Tibial nerve (tissue), 3 donors: ENCODE measurements around the gene NYAP2.

ENCODE experiments used
- POLR2A ChIP-seq, 2 donors: fragments of 450-650 bp; IDR thresholded peaks; one replicate each; pipeline ENCODE4 v1.6.1; 2017; ENCODE audit warnings: antibody characterized with exemption in 2 of 2, mild to moderate bottlenecking in 2 of 2, moderate library complexity in 2 of 2
- TF ChIP-seq, protein P1 (sequence below), 5 experiments: fragments of 200-600 bp in 3 of 5; fragments of 450-650 bp in 2 of 5; sonication (generic) in 3 of 5; IDR thresholded peaks; one replicate each; pipeline ENCODE4 v1.5.1; 2016 to 2019; ENCODE audit warnings: antibody characterized with exemption in 5 of 5, mild to moderate bottlenecking in 3 of 5, moderate library complexity in 2 of 5

DNA sequence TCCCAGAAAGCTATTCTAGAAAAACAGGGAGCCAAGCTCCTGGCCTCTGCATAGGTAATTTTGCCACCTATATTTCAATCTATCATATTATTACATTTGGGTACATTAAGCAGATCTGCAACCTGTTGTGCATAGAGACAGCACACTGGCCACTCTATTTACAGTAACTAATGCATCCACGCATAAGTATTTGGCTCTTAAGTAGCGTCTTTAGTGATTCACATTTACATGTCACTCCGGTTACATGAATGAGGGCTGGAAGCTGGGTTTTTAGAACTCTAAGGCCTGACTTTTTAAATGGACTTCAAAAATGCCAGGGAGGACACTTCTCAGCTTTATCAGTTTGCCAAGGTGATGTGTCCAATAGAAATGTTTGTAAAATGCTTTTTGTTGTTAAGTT is 97.7 kb downstream of the NYAP2 start:
- TF ChIP-seq, protein P1, sequence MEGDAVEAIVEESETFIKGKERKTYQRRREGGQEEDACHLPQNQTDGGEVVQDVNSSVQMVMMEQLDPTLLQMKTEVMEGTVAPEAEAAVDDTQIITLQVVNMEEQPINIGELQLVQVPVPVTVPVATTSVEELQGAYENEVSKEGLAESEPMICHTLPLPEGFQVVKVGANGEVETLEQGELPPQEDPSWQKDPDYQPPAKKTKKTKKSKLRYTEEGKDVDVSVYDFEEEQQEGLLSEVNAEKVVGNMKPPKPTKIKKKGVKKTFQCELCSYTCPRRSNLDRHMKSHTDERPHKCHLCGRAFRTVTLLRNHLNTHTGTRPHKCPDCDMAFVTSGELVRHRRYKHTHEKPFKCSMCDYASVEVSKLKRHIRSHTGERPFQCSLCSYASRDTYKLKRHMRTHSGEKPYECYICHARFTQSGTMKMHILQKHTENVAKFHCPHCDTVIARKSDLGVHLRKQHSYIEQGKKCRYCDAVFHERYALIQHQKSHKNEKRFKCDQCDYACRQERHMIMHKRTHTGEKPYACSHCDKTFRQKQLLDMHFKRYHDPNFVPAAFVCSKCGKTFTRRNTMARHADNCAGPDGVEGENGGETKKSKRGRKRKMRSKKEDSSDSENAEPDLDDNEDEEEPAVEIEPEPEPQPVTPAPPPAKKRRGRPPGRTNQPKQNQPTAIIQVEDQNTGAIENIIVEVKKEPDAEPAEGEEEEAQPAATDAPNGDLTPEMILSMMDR (IDR thresholded peaks at IDR 0.05) = no peak
- TF ChIP-seq POLR2A (IDR thresholded peaks at IDR 0.05) = no peak
